ENCODE data around the gene FIG4.
"Not testable (repeated sequence)": the region's sequence is repeated elsewhere in the genome, so short reads cannot be mapped to it uniquely, and the experiment has no call there.

The FIG4 gene

GRCh38 chr6:109690737-109691621 is at the start of gene FIG4, which contains the start of gene AK9:
TSS of gene FIG4 (plus strand) at chr6:109691296. CDS start at chr6:109691436, 140 bp downstream.
TSS of gene AK9 (minus strand) at chr6:109691202. CDS start at chr6:109675745, 15,457 bp downstream.
- peak; percentile 87 to 88 for DNase-seq

GRCh38 chr6:109644131-109644530 is 47.0 kb upstream of the FIG4 start:
- no peak for DNase-seq

- no peak for DNase-seq
Measured at GRCh38 chr6:109653264-109653663, 37.8 kb upstream of the FIG4 start.

GRCh38 chr6:109655761-109656262 is 35.3 kb upstream of the FIG4 start:
- no peak for DNase-seq

GRCh38 chr6:109660526-109661320 is 30.4 kb upstream of the FIG4 start:
- DNase-seq, result no peak

- no peak for DNase-seq
Measured at GRCh38 chr6:109662192-109662591, 28.9 kb upstream of the FIG4 start.

GRCh38 chr6:109669811-109670210 is 21.3 kb upstream of the FIG4 start:
- no peak for DNase-seq

- DNase-seq, result no peak
Measured at GRCh38 chr6:109671733-109672132, 19.4 kb upstream of the FIG4 start.

GRCh38 chr6:109672175-109672574 is 18.9 kb upstream of the FIG4 start:
- no peak for DNase-seq

GRCh38 chr6:109672839-109673238 is 18.3 kb upstream of the FIG4 start:
- no peak for DNase-seq

- DNase-seq, result no peak
Measured at GRCh38 chr6:109676724-109677123, 14.4 kb upstream of the FIG4 start.

GRCh38 chr6:109678240-109678639 is 12.9 kb upstream of the FIG4 start:
- DNase-seq, result no peak

- not testable (repeated sequence) for DNase-seq
Measured at GRCh38 chr6:109678661-109679505, 12.2 kb upstream of the FIG4 start.

GRCh38 chr6:109686566-109687265 is 4.4 kb upstream of the FIG4 start:
- DNase-seq, result no peak

GRCh38 chr6:109687271-109687761 is 3.8 kb upstream of the FIG4 start:
- no peak for DNase-seq

GRCh38 chr6:109690373-109690736 is 741 bp upstream of the FIG4 start:
- DNase-seq, result peak; percentile 54 to 63

GRCh38 chr6:109693111-109693510 is 2.0 kb downstream of the FIG4 start:
- no peak for DNase-seq

GRCh38 chr6:109695468-109695867 is 4.4 kb downstream of the FIG4 start:
- no peak for DNase-seq

GRCh38 chr6:109696355-109696754 is 5.3 kb downstream of the FIG4 start:
- no peak for DNase-seq

- no peak for DNase-seq
Measured at GRCh38 chr6:109701221-109701620, 10.1 kb downstream of the FIG4 start.

GRCh38 chr6:109701774-109702173 is 10.7 kb downstream of the FIG4 start:
- DNase-seq, result no peak

GRCh38 chr6:109702791-109703190 is 11.7 kb downstream of the FIG4 start:
- DNase-seq, result no peak
